ENCODE results near the gene FBL. TPM values are rescaled to one million over a fixed set of nuclear protein-coding genes. Genes with fewer than 3 reads are reported as not detected.
"Not testable (repeated sequence)": the region's sequence is repeated elsewhere in the genome, so short reads cannot be mapped to it uniquely, and the experiment has no call there.

The FBL gene
- total and polyA plus RNA-seq, 2 of the 13 experiments (the other 11 are each of a cell fraction or from before 2014, with no cell fraction given): 153 to 468 TPM

- H3K9me3 ChIP-seq (ENCODE audit: low read length); H3K27ac ChIP-seq (ENCODE audit: extremely low read length, insufficient read depth, low read length); DNase-seq (ENCODE audit: low spot score); H4K20me1 ChIP-seq (ENCODE audit: insufficient read depth, low read length); POLR2A ChIA-PET; H3K4me3 ChIP-seq (replicated peaks in 1 of 3; ENCODE audit: insufficient read depth in 1 of 3, low read depth in 2 of 3, low read length in 3 of 3); BruUV-seq (replicated peaks); H3K27me3 ChIP-seq (ENCODE audit: control insufficient read depth in 1 of 2, insufficient read depth in 2 of 2, low read length in 2 of 2); ATAC-seq; CTCF ChIA-PET (ENCODE audit: low intra/inter-chr PET ratio, low total read pairs); in situ Hi-C loops (cut with HindIII; ENCODE audit: extremely low pct_ligation_motif_present, low pct_unique_long_range_greater_than_20kb); H3K36me3 ChIP-seq (replicated peaks in 1 of 2; ENCODE audit: control insufficient read depth in 1 of 2, insufficient read depth in 2 of 2, low read length in 2 of 2); H3K4me1 ChIP-seq (ENCODE audit: insufficient read depth, low read length); H3K79me2 ChIP-seq (ENCODE audit: insufficient read depth, low read length); H3K9ac ChIP-seq (ENCODE audit: insufficient read depth, low read depth, low read length); intact Hi-C loops (cut with micrococcal nuclease; ENCODE audit: unreplicated experiment); FAIRE-seq; H3K4me2 ChIP-seq (ENCODE audit: low read depth, low read length); H2AFZ ChIP-seq (ENCODE audit: low read length): not testable (repeated sequence)
- WGBS (ENCODE audit: low lambda C conversion rate): 100% methylated on average over 1 of the region's 11 CpGs
These were observed 30.3 kb upstream of the FBL start for GRCh38 chr19:39876486-39876885.

GRCh38 chr19:39875401-39875864 lies 29.3 kb upstream of the FBL start:
- intact Hi-C loops (cut with micrococcal nuclease; ENCODE audit: unreplicated experiment); H3K4me3 ChIP-seq (replicated peaks in 1 of 3; ENCODE audit: insufficient read depth in 1 of 3, low read depth in 2 of 3, low read length in 3 of 3); H4K20me1 ChIP-seq (ENCODE audit: insufficient read depth, low read length); H3K4me1 ChIP-seq (ENCODE audit: insufficient read depth, low read length); H3K9ac ChIP-seq (ENCODE audit: insufficient read depth, low read depth, low read length); POLR2A ChIA-PET; H2AFZ ChIP-seq (ENCODE audit: low read length); BruUV-seq (replicated peaks); FAIRE-seq; H3K79me2 ChIP-seq (ENCODE audit: insufficient read depth, low read length); H3K27me3 ChIP-seq (ENCODE audit: control insufficient read depth in 1 of 2, insufficient read depth in 2 of 2, low read length in 2 of 2); CTCF ChIA-PET (ENCODE audit: low intra/inter-chr PET ratio, low total read pairs); H3K9me3 ChIP-seq (ENCODE audit: low read length); H3K4me2 ChIP-seq (ENCODE audit: low read depth, low read length); H3K27ac ChIP-seq (ENCODE audit: extremely low read length, insufficient read depth, low read length); H3K36me3 ChIP-seq (replicated peaks in 1 of 2; ENCODE audit: control insufficient read depth in 1 of 2, insufficient read depth in 2 of 2, low read length in 2 of 2); DNase-seq (ENCODE audit: low spot score); ATAC-seq; in situ Hi-C loops (cut with HindIII; ENCODE audit: extremely low pct_ligation_motif_present, low pct_unique_long_range_greater_than_20kb): not testable (repeated sequence)
- WGBS (ENCODE audit: low lambda C conversion rate): 97% methylated on average over 9 of the region's 43 CpGs

GRCh38 chr19:39874404-39874803 lies 28.2 kb upstream of the FBL start:
- Histone ChIP-seq H3K4me3 (replicated peaks in 1 of 3; ENCODE audit: insufficient read depth in 1 of 3, low read depth in 2 of 3, low read length in 3 of 3) (no peak overlapping the region), H3K27ac (ENCODE audit: extremely low read length, insufficient read depth, low read length) (no peak overlapping the region), H3K27me3 (ENCODE audit: control insufficient read depth in 1 of 2, insufficient read depth in 2 of 2, low read length in 2 of 2) (no peaks in the 10 kb centered on the region), H3K4me2 (ENCODE audit: low read depth, low read length) (no peak overlapping the region), H3K79me2 (ENCODE audit: insufficient read depth, low read length) (no peaks in the 10 kb centered on the region), H3K4me1 (ENCODE audit: insufficient read depth, low read length) (no peaks in the 10 kb centered on the region), H3K9ac (ENCODE audit: insufficient read depth, low read depth, low read length) (no peak overlapping the region), H3K36me3 (replicated peaks in 1 of 2; ENCODE audit: control insufficient read depth in 1 of 2, insufficient read depth in 2 of 2, low read length in 2 of 2) (no peaks in the 10 kb centered on the region; a peak in 2 of 5 replicates), H2AFZ (ENCODE audit: low read length) (no peak overlapping the region), H3K9me3 (ENCODE audit: low read length) (no peaks in the 10 kb centered on the region), H4K20me1 (ENCODE audit: insufficient read depth, low read length) (no peaks in the 10 kb centered on the region)
- TF ChIP-seq ZNF124 (CRISPR knock-in tag; IDR thresholded peaks at IDR 0.05) (no peak), ZNF558 (CRISPR knock-in tag; IDR thresholded peaks at IDR 0.05; ENCODE audit: borderline replicate concordance) (no peak), KDM5B (CRISPR knock-in tag; IDR thresholded peaks at IDR 0.05; ENCODE audit: borderline replicate concordance) (no peak), MEF2D (CRISPR knock-in tag; IDR thresholded peaks at IDR 0.05) (no peak), GATAD2A (CRISPR knock-in tag; IDR thresholded peaks at IDR 0.05) (no peak), ZNF713 (CRISPR knock-in tag; IDR thresholded peaks at IDR 0.05) (no peak), PLRG1 (conservative IDR thresholded peaks at IDR 0.05) (no peak), POLR2A (IDR thresholded peaks at IDR 0.05; ENCODE audit: insufficient read depth in 1 of 2, low read depth in 2 of 2, low read length in 2 of 2) (no peak)
- ATAC-seq (no peak), FAIRE-seq (no peak), DNase-seq (ENCODE audit: low spot score) (no peak)
- CTCF ChIA-PET (ENCODE audit: low intra/inter-chr PET ratio, low total read pairs): no interaction called here
- WGBS (ENCODE audit: low lambda C conversion rate): no CpG with 5 or more reads among the region's 1 CpG
- intact Hi-C loops (cut with micrococcal nuclease; ENCODE audit: unreplicated experiment) (no loop called here), in situ Hi-C loops (cut with HindIII; ENCODE audit: extremely low pct_ligation_motif_present, low pct_unique_long_range_greater_than_20kb) (no loop called here)
- BruUV-seq (replicated peaks): no TSS peak
- POLR2A ChIA-PET: no interaction called here
